Measurements from ENCODE around the gene BTRC.

Gene BTRC

DNA sequence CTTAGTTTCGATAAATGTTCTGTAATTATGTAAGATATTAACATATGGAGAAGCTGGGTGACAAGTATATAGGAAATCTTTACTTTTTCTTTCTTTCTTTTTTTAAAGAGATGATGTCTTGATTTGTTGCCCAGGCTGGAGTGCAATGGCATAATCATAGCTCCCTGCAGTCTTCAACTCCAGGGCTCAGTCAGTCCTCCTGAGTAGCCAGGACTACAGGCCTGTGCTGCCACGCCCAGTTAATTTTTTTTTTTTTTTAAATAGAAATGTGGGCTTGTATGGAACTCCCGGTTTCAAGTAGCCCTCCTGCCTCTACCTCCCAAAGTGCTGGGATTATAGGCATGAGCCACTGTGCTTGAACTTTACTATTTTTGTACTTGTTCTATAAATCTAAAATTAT lies 122.4 kb downstream of the BTRC start:
- DNase-seq, result no peak

- DNase-seq, result no peak
Observed at GRCh38 chr10:101478956-101479355, 125.0 kb downstream of the BTRC start.

- DNase-seq, result no peak
Observed at GRCh38 chr10:101481256-101481655, 127.3 kb downstream of the BTRC start.

DNA sequence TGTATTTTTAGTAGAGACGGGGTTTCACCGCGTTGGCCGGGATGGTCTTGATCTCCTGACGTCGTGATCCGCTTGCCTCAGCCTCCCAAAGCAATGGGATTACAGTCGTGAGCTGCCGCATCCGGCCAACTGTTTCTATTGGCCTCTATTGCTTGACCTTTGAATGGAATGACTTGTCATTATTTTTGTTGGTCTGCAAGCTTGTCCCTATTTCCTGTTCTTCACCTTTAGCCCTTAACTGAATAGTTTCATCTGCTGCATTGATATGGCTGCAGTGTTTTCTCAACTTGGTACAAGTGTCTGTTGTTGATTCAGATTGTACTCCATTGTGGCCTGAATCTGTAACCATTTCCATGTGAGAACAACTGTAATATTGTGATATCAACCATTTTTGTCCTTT lies 128.6 kb downstream of the BTRC start:
- no peak for DNase-seq

DNA sequence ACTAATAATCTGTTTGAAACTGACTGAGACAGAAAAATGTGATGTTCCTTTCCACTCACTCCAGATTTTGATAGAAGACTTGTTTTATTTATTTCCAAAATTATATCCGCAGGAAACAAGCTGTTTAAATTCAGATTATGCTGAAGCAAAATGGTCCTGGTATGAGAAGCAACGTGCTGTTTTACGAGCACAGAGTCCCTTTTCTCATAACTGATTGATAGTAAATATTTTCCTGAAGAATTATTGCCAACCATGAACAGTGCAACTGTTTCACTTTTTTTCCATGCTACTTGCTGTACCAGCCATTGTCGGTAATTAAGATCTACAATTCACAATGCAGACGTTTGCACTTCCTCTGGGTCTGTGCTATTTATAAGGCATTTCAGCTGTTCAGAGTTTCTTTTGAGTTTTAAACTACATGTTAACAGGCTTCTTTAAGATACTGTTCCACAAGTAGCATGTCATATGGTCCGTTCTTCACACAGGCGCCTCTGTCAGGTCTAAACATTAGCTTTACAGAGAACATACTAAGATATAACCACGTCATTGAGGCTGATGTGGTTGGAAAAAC lies 130.3 kb downstream of the BTRC start:
- DNase-seq, result no peak

GRCh38 chr10:101485207-101485606 lies 131.2 kb downstream of the BTRC start:
- DNase-seq, result no peak

DNA sequence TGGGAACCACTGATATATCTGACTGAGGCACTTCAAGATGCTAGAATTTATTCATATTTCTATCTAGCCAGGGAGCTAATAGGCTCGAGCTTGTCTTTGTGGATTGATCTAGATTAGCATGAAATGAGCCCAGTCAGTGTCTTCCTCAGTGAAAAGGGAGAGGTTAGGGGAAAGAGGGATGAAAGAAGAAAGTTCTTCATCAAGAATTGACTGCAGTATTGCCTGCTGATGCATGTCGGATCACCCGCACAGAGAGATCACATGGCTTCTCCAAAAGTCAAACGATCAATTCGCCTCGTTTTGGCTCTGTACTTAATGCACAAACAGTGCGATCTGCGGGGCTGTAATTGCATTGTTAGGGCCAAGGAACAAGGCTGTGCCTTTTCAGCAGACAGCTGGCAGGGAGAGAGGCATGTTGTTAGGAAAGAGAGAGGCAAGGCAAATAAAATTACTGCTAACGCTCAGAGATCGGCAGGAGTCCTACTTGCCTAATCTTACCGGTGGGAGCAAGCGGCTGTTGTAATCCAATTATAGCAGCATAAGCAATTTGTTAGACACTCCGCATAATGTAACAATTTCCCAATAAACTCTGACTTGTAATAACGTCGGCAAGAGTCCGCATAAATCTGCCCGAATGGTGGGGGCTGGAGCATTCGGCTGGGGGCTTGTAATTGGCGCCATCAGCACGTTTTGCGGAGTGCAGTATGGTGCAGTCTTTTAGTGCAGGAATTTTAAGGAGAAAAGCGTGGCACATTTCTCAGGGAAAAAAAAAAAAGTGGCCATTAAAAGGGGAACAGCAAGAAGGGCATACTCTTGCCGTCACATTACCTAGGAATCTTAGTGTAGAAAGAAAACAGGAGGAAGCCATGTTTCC lies 132.0 kb downstream of the BTRC start:
- peak in 37 of 56 donors; percentile 1 to 56 (median 17) for DNase-seq

- no peak for DNase-seq
Observed at GRCh38 chr10:101487399-101487798, 133.4 kb downstream of the BTRC start.

GRCh38 chr10:101489355-101489754 lies 135.4 kb downstream of the BTRC start:
- DNase-seq, result no peak

GRCh38 chr10:101490026-101490425 lies 136.1 kb downstream of the BTRC start:
- DNase-seq, result no peak

GRCh38 chr10:101492205-101492604 lies 138.2 kb downstream of the BTRC start:
- no peak for DNase-seq

GRCh38 chr10:101492814-101493213 lies 138.8 kb downstream of the BTRC start:
- DNase-seq, result no peak

DNA sequence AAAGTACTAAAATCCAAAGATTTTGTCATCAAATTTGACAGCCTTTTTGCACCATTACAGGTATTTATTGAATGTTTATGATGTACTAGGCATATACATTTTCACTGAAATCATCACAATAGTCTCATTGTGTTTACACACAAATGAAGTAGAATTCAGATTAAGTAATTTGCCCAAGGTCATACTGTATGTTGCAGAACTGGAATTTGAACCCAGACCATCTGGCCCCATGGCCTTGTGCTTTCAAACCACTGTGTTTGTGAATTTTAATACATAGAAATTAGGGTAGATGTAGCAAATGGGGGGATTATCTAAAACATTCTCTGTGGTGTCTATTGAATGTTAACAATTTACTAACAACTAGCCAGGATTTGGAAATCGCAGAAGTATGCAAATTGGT lies 139.3 kb downstream of the BTRC start:
- DNase-seq, result no peak

DNA sequence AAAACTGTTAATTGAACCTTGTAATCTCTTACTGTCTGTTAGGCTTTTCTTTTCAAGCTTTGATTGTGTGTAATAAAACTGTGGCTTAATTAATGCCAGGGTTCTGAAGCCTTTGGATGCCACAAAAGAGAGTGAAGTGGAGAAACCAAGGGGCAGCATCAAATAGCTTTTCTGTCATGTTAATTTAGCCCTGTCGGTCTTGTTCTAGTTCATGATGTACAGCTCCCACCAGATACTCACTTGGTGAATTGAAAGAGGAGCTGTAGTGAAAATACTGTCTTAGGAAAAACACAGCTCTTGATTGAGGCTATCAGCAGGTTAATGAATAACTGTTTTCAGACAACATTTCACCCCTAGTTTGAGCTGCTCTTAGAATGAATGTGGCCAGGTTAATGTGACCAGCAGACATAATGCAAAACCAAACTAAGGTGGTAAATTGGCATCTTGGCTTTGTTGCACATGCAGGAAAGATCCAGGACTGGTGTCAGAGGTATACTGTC lies 139.9 kb downstream of the BTRC start:
- no peak for DNase-seq

GRCh38 chr10:101494650-101495049 lies 140.7 kb downstream of the BTRC start:
- DNase-seq, result no peak

DNA sequence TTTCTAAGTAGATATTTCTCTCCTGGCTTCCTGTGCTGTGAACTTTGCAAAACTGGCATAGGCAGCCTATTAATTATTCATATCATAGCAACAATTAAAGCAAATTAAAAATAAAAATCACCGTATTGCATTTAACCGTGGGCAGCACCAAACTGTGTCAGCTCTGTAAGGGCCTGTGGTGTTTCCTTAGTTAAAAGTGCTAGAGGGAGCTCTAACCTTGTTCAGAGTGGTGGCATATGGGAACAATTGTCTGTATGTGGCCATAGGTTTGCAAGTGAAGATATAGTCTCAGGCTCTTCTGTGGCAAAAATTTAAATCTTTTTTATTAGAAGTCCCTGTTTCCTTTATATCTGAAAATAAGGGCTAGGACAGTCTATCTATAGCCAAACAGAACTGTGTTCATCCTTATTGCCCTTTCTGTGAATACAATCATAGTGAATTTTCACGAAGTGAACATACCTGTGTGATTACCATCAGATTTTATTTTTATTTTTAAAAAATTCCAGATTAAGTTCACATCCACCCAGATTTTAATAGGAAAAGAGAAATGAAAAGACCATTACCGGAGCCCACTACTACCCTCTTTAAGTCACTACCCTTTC lies 141.5 kb downstream of the BTRC start:
- no peak for DNase-seq

GRCh38 chr10:101504438-101504837 lies 150.5 kb downstream of the BTRC start:
- DNase-seq, result no peak

- no peak for DNase-seq
Observed at GRCh38 chr10:101506829-101507661, 153.1 kb downstream of the BTRC start.

DNA sequence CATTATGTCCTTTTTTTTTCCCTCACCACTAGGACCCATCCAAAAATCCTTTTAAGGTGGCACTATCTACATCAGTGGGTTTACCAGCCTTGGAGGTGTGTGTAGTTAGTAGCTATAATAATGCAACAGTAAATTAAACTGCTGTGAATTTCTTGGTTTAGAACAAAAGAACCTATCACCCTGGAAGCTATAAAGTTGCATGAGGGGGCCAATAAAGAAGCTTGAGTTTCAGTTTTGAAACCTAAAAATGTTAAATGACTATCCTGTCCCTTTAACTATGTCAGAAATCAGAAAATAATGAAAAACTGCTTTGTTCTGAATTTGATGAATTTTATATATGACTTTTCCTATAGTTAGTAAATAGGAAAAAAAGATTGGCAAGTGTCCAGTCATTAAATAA lies 153.9 kb downstream of the BTRC start:
- DNase-seq, result no peak

- DNase-seq, result no peak
Observed at GRCh38 chr10:101511938-101512337, 158.0 kb downstream of the BTRC start.

DNA sequence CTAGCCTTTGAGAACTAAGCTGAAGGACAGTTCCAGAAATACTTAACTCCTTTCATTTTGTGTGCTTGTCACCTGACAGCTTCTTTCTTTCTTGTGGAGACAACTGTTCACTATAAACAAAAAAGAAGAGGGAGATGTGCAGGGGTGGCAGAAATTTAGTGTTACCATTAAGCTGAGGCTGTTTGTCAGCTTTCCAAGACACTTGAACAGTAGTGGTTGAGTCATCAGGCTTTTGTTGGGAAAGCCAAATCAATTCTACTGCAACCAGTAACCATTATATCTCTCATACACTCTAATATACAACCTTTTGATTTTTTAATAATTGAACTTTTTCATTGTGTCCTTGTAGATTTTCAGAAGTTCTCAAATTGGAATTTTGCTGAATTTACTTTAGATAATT lies 158.8 kb downstream of the BTRC start:
- no peak for DNase-seq

DNA sequence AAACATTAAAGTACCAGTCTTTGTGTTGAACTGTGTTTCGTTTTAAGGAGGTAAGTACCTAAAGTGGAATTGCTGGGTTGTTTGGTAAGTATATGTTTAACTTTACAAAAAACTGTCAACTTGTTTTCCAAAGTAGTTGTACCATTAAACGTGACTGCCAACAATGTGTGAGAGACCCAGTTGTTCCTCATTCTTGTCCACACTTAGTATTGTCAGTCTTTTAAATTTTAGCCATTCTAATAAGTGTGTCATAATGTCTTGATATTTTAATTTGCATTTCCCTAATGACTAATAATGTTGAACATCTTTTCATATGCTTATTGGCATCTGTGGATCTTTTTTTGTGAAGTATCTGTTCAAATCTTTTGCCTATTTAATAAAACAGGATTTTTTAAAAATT lies 159.8 kb downstream of the BTRC start:
- no peak for DNase-seq

Data from nucleus accumbens (tissue), 56 donors.